ENCODE results near the gene QRICH2. TPM values are rescaled to one million over a fixed set of nuclear protein-coding genes. Genes with fewer than 3 reads are reported as not detected.
A peak's percentile ranks its signal among the peaks of the same experiment; 100 is the strongest.
"Not testable (repeated sequence)": the region's sequence is repeated elsewhere in the genome, so short reads cannot be mapped to it uniquely, and the experiment has no call there.

Gene QRICH2, protein sequence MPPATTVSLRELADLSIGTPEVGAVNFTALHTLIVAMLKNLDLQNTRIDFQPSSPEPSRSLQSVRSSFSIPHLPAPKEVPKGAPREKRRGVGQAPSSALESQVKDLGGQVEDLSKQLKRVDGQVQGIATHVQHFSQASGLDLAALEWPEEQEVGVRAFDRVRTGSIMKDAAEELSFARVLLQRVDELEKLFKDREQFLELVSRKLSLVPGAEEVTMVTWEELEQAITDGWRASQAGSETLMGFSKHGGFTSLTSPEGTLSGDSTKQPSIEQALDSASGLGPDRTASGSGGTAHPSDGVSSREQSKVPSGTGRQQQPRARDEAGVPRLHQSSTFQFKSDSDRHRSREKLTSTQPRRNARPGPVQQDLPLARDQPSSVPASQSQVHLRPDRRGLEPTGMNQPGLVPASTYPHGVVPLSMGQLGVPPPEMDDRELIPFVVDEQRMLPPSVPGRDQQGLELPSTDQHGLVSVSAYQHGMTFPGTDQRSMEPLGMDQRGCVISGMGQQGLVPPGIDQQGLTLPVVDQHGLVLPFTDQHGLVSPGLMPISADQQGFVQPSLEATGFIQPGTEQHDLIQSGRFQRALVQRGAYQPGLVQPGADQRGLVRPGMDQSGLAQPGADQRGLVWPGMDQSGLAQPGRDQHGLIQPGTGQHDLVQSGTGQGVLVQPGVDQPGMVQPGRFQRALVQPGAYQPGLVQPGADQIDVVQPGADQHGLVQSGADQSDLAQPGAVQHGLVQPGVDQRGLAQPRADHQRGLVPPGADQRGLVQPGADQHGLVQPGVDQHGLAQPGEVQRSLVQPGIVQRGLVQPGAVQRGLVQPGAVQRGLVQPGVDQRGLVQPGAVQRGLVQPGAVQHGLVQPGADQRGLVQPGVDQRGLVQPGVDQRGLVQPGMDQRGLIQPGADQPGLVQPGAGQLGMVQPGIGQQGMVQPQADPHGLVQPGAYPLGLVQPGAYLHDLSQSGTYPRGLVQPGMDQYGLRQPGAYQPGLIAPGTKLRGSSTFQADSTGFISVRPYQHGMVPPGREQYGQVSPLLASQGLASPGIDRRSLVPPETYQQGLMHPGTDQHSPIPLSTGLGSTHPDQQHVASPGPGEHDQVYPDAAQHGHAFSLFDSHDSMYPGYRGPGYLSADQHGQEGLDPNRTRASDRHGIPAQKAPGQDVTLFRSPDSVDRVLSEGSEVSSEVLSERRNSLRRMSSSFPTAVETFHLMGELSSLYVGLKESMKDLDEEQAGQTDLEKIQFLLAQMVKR (N-terminal part only)
- 1 to 10 TPM; 1.3 to 2.2 (median 2.2) TPM for polyA plus RNA-seq

DNA sequence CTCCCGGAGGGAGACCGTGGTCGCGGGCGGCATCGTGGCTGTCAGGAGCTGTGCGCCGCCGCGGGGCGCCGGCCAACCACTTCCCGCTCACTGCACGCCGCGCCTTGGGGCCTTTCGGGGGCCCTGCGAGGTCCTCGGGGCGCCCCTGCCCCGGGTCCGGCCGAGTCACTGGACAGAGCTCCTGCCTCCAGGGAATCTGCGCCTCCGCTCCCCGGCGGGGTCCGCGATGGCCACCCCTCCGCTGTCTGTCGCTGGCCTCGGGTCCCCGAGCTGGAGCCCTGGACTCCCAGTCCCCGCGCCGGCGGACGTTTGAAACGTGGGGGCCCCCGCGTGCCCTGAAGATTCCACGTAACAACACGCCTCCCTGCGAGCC lies at the start of gene QRICH2:
Gene QRICH2, minus strand, starts transcription at position 311 of the 373 bp plus-strand sequence. Its CDS starts 278 bp downstream, at position 33.
- 96 to 97% (median 97%) methylated on average over 41 to 44 of the region's 44 CpGs for WGBS, 3 donors
- no peak within 1 kb of the TSS for H3K27ac ChIP-seq (ENCODE audit: low read depth, low read length)

DNA sequence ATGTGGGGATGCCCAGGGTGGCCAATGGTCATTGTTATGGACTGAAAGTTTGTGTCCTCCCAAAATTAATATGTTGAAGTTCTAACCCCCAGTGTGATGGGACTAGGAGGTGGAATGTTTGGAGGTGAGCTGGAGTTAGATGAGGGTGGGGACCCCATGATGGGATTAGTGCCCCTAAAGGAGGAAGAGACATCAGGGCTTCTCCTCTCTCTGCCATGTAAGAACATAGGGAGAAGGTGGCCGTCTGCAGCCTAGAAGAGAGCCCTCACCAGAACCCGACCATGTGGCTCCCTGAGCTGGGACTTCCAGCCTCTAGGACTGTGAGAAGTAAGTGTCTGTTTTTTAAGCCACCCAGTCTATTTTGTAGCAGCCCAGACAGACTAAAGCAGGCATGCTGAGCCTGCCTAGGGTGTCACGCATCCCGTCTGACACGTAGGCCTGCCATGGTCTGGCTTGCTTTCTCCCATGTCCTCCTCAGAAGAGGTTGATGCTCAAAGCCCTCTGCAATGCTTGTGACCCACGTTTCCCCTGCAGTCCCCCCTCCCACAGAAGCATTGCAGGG lies 49.6 kb upstream of the QRICH2 start:
- no peak overlapping the region for H3K27ac ChIP-seq (ENCODE audit: low read depth, low read length)
- 79 to 90% (median 87%) methylated on average over 6 of the region's 6 CpGs for WGBS, 3 donors

DNA sequence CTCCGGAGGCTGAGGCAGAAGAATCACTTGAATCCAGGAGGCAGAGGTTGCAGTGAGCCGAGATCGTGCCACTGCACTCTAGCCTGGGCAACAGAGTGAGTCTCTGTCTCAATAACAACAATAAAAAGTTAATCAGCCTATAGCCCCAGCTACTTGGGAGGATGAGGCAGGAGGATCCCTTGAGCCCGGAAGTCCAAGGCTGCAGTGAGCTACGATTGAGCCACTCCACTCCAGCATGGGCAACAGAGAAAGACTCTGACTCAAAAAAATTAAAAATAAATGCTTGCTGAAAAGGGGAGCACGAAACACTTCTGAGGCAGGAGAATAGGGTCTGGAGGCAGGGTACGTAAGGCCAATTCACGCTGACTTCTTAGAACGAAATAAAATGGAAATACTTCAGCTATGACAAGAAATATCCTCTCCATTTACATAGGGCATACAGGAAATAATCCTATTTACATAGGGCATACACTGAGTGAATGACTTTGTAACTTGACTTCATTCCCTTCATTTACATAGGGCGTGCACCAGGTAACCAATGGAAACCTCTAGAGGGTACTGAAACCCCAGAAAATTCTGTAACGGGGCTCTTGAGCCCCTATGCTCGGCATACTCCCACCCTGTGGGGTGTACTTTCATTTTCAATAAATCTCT lies 48.9 kb upstream of the QRICH2 start:
- no peak overlapping the region for H3K27ac ChIP-seq (ENCODE audit: low read depth, low read length)
- 68 to 75% (median 74%) methylated on average over 12 of the region's 12 CpGs for WGBS, 3 donors

DNA sequence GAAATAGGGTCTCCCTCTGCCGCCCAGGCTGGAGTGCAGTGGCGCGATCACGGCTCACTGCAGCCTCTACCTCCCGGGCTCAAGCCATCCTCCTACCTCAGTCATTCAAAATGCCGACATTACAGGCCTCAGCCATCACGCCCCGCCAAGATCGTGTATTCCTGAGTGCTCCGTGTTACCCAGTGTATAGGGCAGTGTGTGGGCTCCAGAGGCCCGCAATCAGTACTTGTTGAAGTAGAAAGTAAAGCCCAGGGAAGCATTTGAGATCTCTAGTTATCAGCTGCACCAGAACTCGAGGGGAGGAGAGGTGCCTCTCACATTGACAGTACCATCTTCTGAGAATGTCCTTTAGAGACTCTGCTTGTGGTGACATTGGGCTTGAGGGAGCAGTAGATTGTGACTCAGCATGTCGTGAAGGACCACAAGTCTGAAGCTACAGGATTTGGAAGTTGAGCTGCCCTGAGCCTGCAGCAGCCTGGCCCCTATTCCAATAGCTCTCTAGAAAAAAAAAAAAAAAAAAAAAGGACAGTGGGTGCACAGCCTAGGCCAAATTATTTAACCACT lies 46.8 kb upstream of the QRICH2 start:
- no peak overlapping the region for H3K27ac ChIP-seq (ENCODE audit: low read depth, low read length)
- WGBS, 3 donors = 52 to 67% (median 54%) methylated on average over 13 of the region's 13 CpGs

DNA sequence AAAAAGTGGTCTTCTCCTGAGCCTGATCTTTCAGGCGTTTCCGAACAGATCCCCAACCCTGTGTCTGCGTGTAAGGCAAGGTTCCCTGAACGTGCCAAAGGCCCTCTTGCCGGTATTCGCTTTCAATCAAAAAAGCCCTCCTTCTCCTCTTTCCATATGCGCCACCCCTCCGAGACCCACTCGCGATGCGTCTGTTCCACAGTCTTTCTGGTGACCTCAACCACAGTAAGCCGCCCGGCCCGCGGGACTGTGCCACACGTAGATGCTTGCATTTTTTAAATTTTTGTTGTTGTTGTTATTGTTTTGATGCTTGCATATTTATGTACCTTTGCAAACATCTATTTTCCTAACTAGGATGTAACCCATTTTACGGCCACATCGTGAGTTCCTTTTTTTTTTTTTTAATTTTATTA lies 46.2 kb upstream of the QRICH2 start:
- no peak overlapping the region for H3K27ac ChIP-seq (ENCODE audit: low read depth, low read length)
- 1 to 2% (median 2%) methylated on average over 18 of the region's 18 CpGs for WGBS, 3 donors

DNA sequence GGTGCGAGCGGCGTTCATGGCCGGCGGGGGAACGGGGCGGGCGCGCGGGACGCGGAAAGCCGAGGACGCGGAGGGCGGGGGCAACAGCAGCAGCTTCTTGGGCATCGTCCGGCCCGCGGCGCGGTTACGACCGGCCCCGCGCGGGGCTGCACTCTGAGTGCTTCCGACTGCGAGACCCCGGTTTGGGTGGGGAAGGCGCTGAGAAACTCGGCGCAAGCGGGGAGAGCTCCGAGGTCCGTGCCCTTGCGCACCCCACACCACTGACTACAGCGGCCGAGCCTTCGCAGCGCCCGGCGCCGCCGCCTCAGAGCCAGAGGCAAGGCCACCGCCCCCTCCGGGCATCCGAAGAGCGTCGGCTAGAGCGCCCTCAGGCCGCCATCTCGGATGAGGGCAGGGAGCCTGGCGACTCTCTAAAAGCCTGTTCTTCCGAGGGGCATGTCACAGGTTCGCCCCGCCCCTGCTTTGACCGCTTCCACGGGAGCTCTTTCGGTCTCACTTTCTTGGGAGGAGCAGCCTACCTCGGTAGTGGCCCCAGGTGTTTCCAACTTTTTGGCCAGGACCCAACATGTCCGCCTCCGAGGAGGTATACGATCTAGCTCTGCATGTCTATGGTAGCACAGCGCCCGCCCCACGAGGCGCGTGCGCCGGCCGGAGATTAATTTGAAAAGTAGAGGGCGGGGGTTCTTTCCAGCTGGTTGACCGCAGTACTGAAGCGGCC lies 45.7 kb upstream of the QRICH2 start, which contains the start of gene PRPSAP1:
Gene PRPSAP1, minus strand, starts transcription at position 318 of the 718 bp plus-strand sequence. Its CDS starts 213 bp downstream, at position 105.
- H3K27ac ChIP-seq (ENCODE audit: low read depth, low read length) = peak within 1 kb of the TSS; percentile 72
- 0 to 1% (median 1%) methylated on average over 60 to 75 of the region's 75 CpGs for WGBS, 3 donors

DNA sequence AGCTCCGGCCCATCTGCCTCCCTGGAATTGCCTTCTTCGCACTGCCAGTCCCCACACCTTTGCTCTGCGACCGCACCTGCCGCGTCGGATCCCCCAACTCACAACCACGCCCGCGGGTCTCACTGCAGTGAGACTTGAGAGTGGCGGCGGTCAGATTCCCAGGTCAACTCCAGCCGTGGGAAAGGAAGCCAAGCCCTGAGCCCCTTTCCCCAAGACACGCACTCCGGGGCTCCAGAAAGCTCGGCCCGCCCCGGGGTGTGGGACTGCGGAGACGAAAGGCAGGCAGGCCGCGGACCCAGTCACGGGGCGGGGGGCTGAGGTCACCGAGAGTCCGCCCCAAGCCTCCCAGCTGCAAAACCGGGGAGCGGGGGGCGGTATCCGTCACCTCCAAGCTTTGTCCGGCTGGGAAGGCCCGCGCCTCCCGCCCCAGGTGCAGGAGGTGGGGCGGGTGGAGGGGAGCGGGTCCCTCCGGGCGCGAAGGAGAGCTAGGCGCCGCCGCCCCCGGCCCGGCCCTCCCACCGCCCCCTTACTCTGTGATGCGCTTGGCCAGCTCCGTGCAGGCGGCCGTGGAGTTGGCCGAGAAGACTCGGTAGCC lies 45.0 kb upstream of the QRICH2 start:
- H3K27ac ChIP-seq (ENCODE audit: low read depth, low read length) = peak overlapping the region; percentile 64
- WGBS, 3 donors = 1% methylated on average over 42 to 51 of the region's 51 CpGs

DNA sequence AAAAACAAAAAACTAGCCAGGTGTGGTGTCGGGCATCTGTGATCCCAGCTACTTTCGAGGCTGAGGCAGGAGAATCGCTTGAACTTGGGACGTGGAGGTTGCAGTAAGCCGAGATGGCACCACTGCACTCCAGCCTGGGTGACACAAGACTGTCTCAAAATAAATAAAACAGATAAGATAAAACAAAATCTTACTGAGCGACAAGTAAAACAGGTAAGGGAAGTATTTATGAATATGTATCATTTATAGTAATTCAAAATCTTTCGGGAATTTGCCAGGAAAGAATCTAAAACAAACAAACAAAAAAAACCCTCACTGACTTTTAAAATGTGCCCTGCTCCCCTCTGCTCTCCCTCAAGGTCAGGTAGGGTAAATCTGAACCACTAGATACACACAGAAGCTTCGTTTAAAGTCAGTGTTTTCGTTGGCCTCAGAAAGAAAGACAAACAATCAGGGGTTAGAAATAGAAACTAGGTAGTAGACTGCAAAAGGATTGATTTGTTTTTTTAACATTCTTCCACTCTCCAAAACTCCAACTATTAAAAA lies 43.5 kb upstream of the QRICH2 start:
- H3K27ac ChIP-seq (ENCODE audit: low read depth, low read length) = no peak overlapping the region

DNA sequence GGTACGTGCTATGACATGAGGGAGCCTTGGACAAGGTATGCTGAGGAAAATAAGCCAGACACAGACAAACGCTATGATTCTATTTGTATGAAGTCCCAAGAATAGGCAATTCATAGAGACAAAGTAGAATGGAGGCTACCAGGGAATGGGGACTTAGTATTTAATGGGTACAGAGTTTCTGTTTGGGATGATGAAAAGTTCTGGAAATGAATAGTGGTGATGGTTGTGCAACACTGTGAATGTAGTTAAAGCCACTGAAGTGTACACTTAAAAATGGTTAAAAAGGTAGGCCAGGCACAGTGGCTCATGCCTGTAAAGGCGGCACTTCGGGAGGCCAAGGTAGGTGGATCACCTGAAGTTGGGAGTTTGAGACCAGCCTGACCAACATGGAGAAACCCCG lies 42.4 kb upstream of the QRICH2 start:
- 94 to 97% (median 96%) methylated on average over 5 of the region's 5 CpGs for WGBS, 3 donors
- no peak overlapping the region for H3K27ac ChIP-seq (ENCODE audit: low read depth, low read length)

More for the DNA sequence above, 43.5 kb upstream of the QRICH2 start:
- 39 to 88% (median 80%) methylated on average over 9 of the region's 9 CpGs for WGBS, 3 donors

DNA sequence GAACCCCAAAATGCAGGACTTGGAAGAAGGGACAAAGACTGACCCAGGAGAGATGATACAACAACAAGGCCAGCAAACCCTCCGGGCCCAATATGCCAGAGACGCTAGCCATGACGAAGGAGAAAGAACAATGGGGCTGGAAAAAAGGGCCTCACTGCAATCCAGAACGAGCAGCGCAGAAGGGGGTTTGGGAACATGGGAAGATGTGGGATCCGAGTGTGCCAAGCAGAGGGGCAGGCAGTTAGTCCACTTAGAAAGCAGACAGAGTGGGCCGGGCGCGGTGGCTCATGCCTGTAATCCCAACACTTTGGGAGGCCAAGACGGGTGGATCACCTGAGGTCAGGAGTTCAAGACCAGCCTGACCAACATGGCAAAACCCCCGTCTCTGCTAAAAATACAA lies 38.9 kb upstream of the QRICH2 start:
- not testable (repeated sequence) for H3K27ac ChIP-seq (ENCODE audit: low read depth, low read length)
- WGBS, 3 donors = 96 to 97% (median 97%) methylated on average over 11 of the region's 11 CpGs

DNA sequence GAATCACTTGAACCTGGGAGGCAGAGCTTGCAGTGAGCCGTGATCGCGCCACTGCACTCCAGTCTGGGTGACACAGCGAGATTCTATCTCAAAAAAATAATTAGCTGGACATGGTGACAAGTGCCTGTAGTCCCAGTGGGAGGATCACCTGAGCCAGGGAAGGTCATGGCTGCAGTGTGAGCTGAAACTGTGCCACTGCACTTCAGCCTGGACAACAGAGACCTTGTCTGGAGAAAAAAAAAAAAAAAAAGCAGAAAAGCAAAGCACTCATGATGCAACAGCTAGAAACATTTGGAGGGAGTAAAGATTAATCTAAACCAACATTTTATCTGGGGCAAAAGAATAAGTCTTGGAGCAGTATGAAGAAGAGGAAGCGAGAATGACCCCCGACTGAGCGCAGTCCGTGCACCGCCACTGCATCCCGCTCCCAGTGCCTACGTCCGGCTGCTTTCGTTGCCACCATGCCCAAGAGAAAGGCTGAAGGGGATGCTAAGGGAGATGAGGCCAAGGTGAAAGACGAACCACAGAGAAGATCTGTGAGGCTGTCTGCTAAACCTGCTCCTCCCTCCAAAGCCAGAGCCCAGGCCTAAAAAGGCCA lies 37.4 kb upstream of the QRICH2 start:
- H3K27ac ChIP-seq (ENCODE audit: low read depth, low read length) = no peak overlapping the region
- 91 to 95% (median 93%) methylated on average over 14 of the region's 14 CpGs for WGBS, 3 donors

DNA sequence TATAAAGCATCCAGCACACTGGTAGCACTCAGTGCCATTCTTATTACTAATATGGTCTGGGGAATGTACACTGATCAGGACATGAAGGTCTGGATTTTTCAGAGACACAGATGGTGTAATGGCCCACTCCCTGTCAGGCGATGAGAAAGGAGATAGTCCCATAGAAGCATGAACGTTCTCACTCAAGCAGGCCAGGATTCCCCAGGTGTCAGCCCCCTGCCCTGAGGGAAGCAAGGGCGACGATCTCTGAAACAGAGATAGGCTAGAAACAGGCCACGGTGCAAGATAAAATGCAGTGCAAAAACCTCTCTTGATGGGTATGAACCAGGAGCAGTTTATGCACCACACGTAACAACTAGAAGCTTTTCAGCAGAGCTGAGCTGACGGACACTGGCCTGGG lies 35.0 kb upstream of the QRICH2 start:
- no peak overlapping the region for H3K27ac ChIP-seq (ENCODE audit: low read depth, low read length)
- WGBS, 3 donors = 92 to 93% (median 93%) methylated on average over 7 of the region's 7 CpGs

DNA sequence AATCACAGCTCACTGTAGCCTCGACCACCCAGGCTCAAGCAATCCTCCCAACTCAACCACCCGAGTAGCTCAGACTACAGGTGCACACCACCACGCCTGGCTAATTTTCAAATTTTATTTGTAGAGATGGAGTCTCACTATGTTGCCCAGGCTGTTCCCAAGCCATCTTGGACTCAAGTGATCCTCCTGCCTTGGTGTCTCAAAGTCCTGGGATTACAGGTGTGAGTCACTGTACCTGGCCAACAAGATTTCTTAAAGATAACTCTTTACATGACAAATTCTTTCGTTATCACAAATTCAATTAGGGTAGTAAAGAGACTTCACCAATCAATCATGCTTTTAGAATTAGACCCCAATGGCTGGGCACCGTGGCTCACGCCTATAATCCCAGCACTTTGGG lies 33.2 kb upstream of the QRICH2 start:
- WGBS, 3 donors = 91 to 96% (median 95%) methylated on average over 6 of the region's 6 CpGs
- H3K27ac ChIP-seq (ENCODE audit: low read depth, low read length) = no peak overlapping the region

DNA sequence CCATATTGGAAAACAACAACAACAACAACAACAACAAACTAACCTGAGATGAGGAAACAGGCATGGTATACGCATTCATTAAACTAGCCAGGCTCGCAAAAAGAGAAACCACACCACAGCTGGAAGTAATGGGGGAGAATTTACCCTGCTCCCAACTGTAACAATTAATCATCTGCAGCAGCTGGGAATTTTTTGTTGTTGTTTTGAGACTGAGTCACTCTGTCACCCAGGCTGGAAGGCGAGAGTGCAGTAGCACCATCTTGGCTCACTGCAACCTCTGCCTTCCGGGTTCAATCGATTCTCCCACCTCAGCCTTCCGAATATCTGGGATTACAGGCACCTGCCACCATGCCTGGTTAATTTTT lies 29.3 kb upstream of the QRICH2 start:
- H3K27ac ChIP-seq (ENCODE audit: low read depth, low read length) = no peak overlapping the region
- WGBS, 3 donors = 90 to 94% (median 94%) methylated on average over 6 of the region's 6 CpGs

DNA sequence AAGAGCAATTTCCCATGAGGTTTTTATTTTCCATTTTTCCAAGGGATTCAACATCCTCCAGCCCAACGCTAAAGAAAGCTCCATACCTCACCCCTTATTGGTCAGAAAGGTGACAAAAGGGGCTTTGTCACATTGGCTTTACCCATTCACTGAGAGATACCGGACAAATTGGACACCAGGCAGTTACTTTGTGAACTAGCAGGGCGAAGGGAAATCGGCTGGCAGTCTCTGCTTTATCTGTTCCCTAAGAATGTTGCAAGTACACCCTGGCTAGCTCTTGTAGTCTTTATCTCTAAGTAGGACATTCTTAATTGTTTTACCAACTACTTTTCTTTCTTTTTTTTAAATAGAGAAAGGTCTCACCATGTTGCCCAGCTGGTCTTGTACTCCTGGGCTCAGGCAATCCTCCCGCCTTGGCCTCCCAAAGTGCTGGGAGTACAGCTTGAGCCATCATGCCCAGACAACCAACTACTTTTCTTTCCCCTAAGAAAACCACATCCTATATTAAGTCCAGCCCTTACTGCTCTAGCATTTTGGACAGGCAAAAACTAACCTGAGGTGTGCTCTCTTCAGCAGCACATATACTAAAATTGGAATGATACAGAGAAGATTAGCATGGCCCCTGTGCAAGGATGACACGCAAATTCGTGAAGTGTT lies 28.8 kb upstream of the QRICH2 start:
- WGBS, 3 donors = 81 to 89% (median 89%) methylated on average over 7 of the region's 7 CpGs
- H3K27ac ChIP-seq (ENCODE audit: low read depth, low read length) = no peak overlapping the region
